Measurements from ENCODE around the gene MTHFR.

DNA sequence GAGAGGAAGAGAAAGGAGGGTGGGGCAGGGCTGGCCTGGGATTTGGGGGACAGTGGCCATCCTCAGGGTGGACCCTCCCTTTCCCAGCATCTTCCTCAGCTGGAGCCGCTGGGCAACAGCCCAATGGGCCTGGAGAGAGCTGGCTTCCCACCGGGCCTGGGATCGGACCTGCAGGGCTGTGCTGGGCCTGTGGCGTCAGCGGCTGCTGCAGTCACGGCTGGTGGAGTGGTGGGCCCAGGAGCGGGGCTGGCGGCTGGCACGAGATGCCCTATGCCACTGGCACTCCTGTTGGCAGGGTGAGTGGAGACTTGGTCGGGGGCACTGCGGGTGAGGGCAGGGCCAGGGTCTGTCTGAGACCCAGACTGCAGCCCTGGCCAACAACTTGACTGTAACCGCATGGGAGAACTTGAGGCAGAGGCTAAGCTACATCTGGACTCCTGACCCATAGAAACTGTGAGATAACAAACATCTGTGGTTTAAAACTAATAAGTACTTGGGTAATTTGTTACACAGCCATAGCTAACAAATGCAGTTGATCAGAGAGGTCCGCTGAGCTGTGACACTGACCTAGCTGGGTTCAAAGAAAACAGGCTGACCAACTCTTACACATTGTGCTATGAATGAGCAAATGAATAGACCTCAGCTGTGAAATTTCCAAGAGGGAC, 25.9 kb downstream of the MTHFR start:
- TF ChIP-seq MXI1 (conservative IDR thresholded peaks at IDR 0.05; ENCODE audit: poor library complexity, severe bottlenecking) = no peak
- TF ChIP-seq, protein P1, sequence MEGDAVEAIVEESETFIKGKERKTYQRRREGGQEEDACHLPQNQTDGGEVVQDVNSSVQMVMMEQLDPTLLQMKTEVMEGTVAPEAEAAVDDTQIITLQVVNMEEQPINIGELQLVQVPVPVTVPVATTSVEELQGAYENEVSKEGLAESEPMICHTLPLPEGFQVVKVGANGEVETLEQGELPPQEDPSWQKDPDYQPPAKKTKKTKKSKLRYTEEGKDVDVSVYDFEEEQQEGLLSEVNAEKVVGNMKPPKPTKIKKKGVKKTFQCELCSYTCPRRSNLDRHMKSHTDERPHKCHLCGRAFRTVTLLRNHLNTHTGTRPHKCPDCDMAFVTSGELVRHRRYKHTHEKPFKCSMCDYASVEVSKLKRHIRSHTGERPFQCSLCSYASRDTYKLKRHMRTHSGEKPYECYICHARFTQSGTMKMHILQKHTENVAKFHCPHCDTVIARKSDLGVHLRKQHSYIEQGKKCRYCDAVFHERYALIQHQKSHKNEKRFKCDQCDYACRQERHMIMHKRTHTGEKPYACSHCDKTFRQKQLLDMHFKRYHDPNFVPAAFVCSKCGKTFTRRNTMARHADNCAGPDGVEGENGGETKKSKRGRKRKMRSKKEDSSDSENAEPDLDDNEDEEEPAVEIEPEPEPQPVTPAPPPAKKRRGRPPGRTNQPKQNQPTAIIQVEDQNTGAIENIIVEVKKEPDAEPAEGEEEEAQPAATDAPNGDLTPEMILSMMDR (IDR thresholded peaks at IDR 0.05; ENCODE audit: poor library complexity, severe bottlenecking) = no peak
- no peak for TF ChIP-seq POLR2AphosphoS5 (IDR thresholded peaks at IDR 0.05)
- no peak for TF ChIP-seq EZH2 (IDR thresholded peaks at IDR 0.05; ENCODE audit: borderline replicate concordance, insufficient read depth, low read length, poor library complexity, severe bottlenecking)
- TF ChIP-seq TAF1 (IDR thresholded peaks at IDR 0.05; ENCODE audit: low read depth) = no peak
- TF ChIP-seq EP300 (conservative IDR thresholded peaks at IDR 0.05; ENCODE audit: poor library complexity, severe bottlenecking) = no peak

Measured in neural cell (in vitro differentiated cells).